ENCODE results near the gene LENG8.
A peak's percentile ranks its signal among the peaks of the same experiment; 100 is the strongest.

LENG8 gene

DNA sequence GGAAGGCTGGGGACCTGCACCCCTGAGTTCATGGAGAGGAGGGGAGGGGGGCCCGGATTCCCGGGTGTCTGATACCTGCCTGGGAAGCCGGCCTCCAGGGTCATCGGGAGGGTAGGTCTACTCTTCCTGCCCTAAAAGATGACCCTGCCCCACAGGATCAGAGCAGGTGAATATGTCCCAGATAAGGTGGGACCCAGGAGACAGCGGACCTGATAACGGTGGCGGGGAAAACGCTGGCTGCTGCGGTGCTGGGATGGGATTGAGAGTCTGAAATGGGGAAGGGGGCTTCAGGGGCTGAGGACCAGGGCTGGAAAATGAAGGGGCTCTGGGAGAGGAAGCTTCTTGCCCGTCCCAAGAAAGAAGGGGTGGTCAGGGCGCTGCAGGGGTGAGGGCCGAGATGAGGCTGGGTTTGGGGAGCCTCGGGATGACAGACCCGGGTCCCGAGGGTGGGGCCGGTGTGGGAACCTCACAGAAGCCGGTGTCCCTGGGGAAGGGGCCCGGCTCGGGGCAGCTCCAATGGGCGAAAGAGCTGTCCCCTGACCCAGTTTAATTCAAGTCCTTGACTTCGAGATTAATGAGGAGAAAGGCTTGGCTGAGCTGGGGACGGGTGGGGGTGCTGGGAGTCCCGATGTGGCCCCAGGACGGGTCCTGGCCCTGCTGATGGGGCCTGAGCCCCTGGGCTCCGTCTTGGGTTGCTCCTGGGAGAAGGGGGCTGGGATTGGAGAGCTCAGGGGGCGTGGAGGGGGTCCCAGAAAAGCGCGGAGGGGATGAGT lies 32.9 kb upstream of the LENG8 start:
- Histone ChIP-seq H3K4me3 (ENCODE audit: low read depth, low read length) (peak overlapping the region; percentile 68), H3K27me3 (ENCODE audit: control insufficient read depth, insufficient read depth, low read length) (peaks cover 34% of the 10 kb centered on the region), H3K9me3 (ENCODE audit: control insufficient read depth, insufficient read depth, low read length) (peaks cover 8% of the 10 kb centered on the region), H3K9ac (ENCODE audit: low read depth, low read length) (no peak overlapping the region; the same call in 1 of the 2 replicates), H3K27ac (ENCODE audit: low read depth, low read length) (no peak overlapping the region), H3K4me1 (ENCODE audit: control insufficient read depth, insufficient read depth, low read length) (peaks cover 21% of the 10 kb centered on the region), H3K36me3 (ENCODE audit: control insufficient read depth, insufficient read depth, low read length) (peaks cover 3% of the 10 kb centered on the region; the same call in 1 of the 2 replicates)

DNA sequence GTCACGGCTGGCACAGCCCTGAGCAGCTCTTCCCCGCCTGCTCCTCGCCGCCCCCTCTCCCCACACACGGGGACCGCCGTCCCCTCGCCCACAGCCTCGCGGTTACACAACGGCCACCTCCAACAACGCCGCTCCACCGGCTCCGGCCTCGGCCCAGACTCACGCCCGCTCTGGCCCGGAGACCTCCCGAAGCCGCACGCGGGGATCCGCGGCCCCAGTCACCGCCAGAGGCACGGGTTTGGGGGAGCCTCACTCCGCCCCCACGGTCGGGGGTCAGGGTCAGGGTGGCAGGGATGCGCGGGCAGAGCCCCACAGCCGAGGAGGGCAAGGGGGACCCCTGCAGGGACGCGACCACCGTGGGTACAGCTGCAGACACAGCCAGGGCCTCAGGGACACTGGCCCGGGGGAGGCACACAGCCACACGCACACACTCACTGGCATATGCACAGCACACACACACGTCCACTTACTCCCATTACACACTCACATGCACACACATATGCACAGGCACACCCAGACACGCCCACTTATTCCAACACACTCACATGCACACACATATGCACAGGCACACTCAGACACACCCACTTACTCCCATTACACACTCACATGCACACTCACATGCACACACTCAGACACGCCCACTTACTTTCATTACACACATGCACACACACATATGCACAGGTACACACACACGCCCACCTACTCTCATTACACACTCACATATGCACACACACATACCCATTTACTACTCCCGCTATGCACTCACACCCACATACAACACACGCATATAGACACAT lies 32.1 kb upstream of the LENG8 start:
- Histone ChIP-seq H3K4me3 (ENCODE audit: low read depth, low read length) (peak overlapping the region; percentile 68), H3K9ac (ENCODE audit: low read depth, low read length) (no peak overlapping the region)

DNA sequence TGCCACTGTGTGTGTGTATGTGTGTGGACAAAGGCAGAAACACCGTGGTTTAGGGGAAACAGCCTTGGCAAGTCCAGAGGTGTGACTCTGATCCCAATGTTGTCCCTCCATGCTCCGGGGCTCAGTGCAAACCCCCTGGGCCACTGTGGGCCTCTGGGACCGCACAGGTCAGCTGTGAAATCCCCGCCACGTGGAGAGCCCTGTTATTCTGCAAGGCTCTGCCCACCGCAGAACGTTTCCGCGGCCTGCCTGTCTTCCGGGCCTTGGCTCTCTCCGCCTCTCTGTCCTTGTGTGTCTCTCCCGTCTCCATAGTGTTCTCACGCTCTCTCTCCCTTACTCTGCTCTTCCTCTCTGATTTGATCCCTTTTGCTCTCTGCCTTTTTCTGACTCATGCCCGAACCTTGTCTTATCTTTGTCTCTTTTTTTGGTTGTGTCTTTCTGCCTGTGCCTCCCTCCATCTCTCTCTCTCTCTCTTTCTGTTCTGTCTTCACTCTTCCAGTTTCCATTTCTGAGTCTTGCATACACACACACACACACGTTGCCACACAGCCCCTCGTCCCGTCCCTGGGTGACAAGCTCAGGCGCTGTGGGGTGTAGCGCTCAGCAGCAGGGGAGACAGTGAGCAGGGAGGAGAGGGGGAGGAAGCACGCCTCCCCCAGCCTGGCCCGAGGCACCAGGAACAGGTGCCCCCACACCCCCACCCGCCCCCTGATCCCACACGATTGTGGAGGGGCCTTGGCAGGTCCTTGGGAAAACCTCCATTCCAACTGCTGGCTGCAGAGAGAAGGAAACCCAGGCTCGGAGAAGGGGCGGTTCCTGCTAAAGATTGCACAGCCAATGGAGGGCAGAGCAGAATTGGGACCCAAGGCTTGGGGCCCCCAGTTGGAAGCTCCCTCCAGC lies 30.7 kb upstream of the LENG8 start:
- peaks cover 35% of the 10 kb centered on the region for H3K4me1 ChIP-seq (ENCODE audit: control insufficient read depth, insufficient read depth, low read length)
- H3K4me3 ChIP-seq (ENCODE audit: low read depth, low read length) = no peak overlapping the region
- no peak overlapping the region for H3K9ac ChIP-seq (ENCODE audit: low read depth, low read length)

More for the DNA sequence above, 32.1 kb upstream of the LENG8 start:
- Histone ChIP-seq H3K4me1 (ENCODE audit: control insufficient read depth, insufficient read depth, low read length) (peaks cover 29% of the 10 kb centered on the region), H3K36me3 (ENCODE audit: control insufficient read depth, insufficient read depth, low read length) (peaks cover 3% of the 10 kb centered on the region; the same call in 1 of the 2 replicates), H3K9me3 (ENCODE audit: control insufficient read depth, insufficient read depth, low read length) (peaks cover 8% of the 10 kb centered on the region), H3K27ac (ENCODE audit: low read depth, low read length) (no peak overlapping the region), H3K27me3 (ENCODE audit: control insufficient read depth, insufficient read depth, low read length) (peaks cover 34% of the 10 kb centered on the region)

DNA sequence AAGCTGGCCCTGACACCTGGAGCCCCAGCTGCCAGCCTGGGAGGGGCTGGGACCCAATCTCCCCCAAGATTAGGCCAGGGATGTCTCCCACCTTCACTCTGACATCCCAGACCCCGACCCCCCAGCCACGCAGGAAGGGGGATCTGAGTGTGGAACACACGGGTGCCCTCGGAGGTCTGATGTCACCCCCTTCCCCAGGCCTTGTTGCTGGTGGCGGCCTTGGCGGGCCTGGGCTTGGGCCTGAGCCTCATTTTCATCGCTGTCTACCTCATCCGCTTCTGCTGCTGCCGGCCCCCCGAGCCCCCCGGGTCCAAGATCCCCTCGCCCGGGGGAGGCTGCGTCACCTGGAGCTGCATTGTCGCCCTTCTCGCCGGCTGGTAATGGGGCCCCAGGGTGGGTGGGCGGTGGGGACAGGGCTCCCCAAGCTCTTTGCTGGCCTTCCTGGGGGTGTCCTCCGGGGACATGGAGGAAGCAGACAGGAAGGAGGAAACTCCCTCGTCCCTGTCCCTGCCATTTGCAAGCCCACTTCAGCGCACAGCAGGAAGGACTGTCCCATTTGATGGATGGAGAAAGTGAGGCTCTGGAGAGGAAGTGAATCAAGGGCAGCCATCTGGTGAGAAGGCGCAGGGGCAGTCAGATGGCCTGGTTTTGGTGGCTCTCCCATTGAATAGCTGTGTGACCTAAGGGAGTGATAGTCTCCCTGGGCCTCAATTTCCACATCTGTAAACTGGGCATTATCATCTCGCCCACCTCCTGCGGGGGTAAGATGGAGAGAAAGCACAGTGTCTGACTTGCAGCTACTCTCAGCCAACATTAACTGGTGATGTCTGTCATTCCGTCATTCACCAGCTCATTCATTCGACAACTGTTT lies 29.8 kb upstream of the LENG8 start:
- H3K4me1 ChIP-seq (ENCODE audit: control insufficient read depth, insufficient read depth, low read length) = peaks cover 35% of the 10 kb centered on the region
- peaks cover 4% of the 10 kb centered on the region for H3K9me3 ChIP-seq (ENCODE audit: control insufficient read depth, insufficient read depth, low read length)
- H3K36me3 ChIP-seq (ENCODE audit: control insufficient read depth, insufficient read depth, low read length) = peaks cover 8% of the 10 kb centered on the region; the same call in 1 of the 2 replicates
- H3K4me3 ChIP-seq (ENCODE audit: low read depth, low read length) = 0 out of 2 replicates have a peak overlapping the region, but pooled peaks have one; percentile 65
- H3K27me3 ChIP-seq (ENCODE audit: control insufficient read depth, insufficient read depth, low read length) = peaks cover 25% of the 10 kb centered on the region
- H3K27ac ChIP-seq (ENCODE audit: low read depth, low read length) = peak overlapping the region; percentile 99
- no peak overlapping the region for H3K9ac ChIP-seq (ENCODE audit: low read depth, low read length)

More for the DNA sequence above, 30.7 kb upstream of the LENG8 start:
- peaks cover 29% of the 10 kb centered on the region for H3K27me3 ChIP-seq (ENCODE audit: control insufficient read depth, insufficient read depth, low read length)
- H3K9me3 ChIP-seq (ENCODE audit: control insufficient read depth, insufficient read depth, low read length) = peaks cover 8% of the 10 kb centered on the region
- H3K27ac ChIP-seq (ENCODE audit: low read depth, low read length) = peak overlapping the region; percentile 40
- H3K36me3 ChIP-seq (ENCODE audit: control insufficient read depth, insufficient read depth, low read length) = peaks cover 6% of the 10 kb centered on the region; the same call in 1 of the 2 replicates

DNA sequence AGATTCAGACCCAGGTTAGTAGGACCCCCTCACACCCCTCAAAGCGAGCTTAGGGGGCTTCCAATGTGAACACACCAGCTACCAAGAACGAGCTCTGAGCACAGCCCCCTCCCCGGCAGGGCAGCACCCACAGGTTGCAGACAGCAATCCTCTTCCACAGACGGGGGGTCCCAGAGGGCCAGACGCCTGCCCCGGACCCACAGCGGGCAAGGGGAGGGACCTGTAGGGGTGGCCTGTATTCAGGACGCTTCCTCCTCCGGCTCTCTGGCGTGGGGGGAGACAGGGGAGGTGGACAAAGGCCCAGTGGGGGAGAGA lies 29.0 kb upstream of the LENG8 start:
- peak overlapping the region; percentile 99 for H3K27ac ChIP-seq (ENCODE audit: low read depth, low read length)
- peaks cover 35% of the 10 kb centered on the region for H3K4me1 ChIP-seq (ENCODE audit: control insufficient read depth, insufficient read depth, low read length)
- H3K36me3 ChIP-seq (ENCODE audit: control insufficient read depth, insufficient read depth, low read length) = peaks cover 10% of the 10 kb centered on the region
- peaks cover 17% of the 10 kb centered on the region for H3K27me3 ChIP-seq (ENCODE audit: control insufficient read depth, insufficient read depth, low read length)
- no peaks in the 10 kb centered on the region for H3K9me3 ChIP-seq (ENCODE audit: control insufficient read depth, insufficient read depth, low read length)
- H3K4me3 ChIP-seq (ENCODE audit: low read depth, low read length) = peak overlapping the region; percentile 65; the same call in 1 of the 2 replicates
- peak overlapping the region; percentile 20; the same call in 1 of the 2 replicates for H3K9ac ChIP-seq (ENCODE audit: low read depth, low read length)

DNA sequence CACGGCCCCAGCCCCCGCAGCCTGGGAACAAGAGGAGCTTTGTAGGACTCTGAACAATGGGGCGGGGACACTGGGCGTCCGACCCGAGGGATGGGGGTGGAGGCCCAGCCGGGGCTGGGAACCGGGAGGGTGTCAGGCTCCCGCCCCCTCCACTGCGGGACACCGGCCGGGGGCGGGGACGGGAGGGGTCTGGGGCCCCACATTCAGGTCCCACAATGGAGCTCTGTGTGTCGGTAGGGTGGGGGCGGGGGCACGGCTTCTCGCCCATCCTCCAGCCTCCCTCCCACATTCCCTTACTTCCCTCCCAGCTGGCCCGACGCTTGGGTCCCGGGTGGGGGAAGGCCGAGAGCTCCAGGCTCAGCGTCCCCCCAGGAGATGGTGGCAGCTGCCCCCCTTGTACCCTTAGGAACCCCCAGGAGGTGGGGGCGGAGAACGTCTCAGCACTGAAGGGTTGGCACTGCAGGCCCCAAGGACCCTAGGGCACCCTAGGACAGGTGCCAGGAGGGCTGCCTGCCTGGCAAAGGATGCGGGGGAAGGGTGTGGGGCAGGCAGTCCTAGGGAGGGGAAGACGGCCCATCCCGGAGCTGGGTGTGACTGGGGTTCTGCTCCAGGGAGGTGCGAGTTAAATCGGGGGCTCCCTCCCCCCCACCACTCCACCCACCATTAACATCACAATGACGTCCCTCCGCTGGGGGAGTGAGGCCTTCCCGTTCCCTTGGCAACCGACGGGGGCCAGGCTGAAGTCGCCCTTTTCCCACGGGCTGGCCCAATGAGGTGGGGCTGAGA lies 28.4 kb upstream of the LENG8 start:
- H3K4me3 ChIP-seq (ENCODE audit: low read depth, low read length) = peak overlapping the region; percentile 65
- peak overlapping the region; percentile 99 for H3K27ac ChIP-seq (ENCODE audit: low read depth, low read length)
- peaks cover 35% of the 10 kb centered on the region for H3K4me1 ChIP-seq (ENCODE audit: control insufficient read depth, insufficient read depth, low read length)
- H3K27me3 ChIP-seq (ENCODE audit: control insufficient read depth, insufficient read depth, low read length) = peaks cover 14% of the 10 kb centered on the region
- peak overlapping the region; percentile 7; the same call in 1 of the 2 replicates for H3K9ac ChIP-seq (ENCODE audit: low read depth, low read length)
- H3K36me3 ChIP-seq (ENCODE audit: control insufficient read depth, insufficient read depth, low read length) = peaks cover 10% of the 10 kb centered on the region
- no peaks in the 10 kb centered on the region for H3K9me3 ChIP-seq (ENCODE audit: control insufficient read depth, insufficient read depth, low read length)

DNA sequence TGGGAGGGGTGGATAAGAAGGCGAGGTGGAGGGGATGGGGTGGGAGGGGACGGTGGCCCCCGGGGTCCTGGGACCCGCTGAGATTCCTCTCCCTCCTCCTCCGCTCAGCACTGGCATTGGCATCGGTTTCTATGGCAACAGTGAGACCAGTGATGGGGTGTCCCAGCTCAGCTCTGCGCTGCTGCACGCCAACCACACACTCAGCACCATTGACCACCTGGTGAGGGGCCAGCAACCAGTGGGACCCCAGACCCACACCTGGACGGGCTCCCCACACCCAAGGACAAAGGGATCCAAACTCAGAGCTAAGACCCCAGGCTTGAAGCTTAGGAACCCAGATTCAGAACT lies 27.9 kb upstream of the LENG8 start:
- Histone ChIP-seq H3K27ac (ENCODE audit: low read depth, low read length) (peak overlapping the region; percentile 99), H3K9ac (ENCODE audit: low read depth, low read length) (no peak overlapping the region), H3K9me3 (ENCODE audit: control insufficient read depth, insufficient read depth, low read length) (no peaks in the 10 kb centered on the region), H3K4me1 (ENCODE audit: control insufficient read depth, insufficient read depth, low read length) (peaks cover 35% of the 10 kb centered on the region), H3K36me3 (ENCODE audit: control insufficient read depth, insufficient read depth, low read length) (peaks cover 12% of the 10 kb centered on the region), H3K4me3 (ENCODE audit: low read depth, low read length) (peak overlapping the region; percentile 24; the same call in 1 of the 2 replicates), H3K27me3 (ENCODE audit: control insufficient read depth, insufficient read depth, low read length) (peaks cover 8% of the 10 kb centered on the region)

DNA sequence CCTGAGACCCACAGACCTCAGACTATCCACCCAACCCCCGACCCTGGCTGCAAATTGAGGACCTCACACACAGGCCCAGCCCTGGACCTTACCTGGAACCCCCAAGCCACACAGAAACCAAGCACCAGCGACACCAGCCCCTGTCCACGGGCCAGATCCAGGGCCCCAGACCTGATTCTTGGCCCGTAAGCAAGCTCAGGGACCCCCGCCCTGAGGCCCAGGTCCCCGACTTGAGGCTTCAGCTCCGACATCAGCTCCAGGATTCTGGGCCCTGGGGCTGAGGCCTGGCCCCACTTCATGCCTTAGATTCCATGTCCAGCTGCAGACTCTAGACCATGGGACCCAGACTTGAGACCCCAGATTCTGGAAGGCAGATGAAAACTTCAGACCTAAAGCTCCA lies 27.5 kb upstream of the LENG8 start:
- H3K4me3 ChIP-seq (ENCODE audit: low read depth, low read length) = peak overlapping the region; percentile 24; the same call in 1 of the 2 replicates
- peaks cover 35% of the 10 kb centered on the region for H3K4me1 ChIP-seq (ENCODE audit: control insufficient read depth, insufficient read depth, low read length)
- no peak overlapping the region for H3K9ac ChIP-seq (ENCODE audit: low read depth, low read length)

DNA sequence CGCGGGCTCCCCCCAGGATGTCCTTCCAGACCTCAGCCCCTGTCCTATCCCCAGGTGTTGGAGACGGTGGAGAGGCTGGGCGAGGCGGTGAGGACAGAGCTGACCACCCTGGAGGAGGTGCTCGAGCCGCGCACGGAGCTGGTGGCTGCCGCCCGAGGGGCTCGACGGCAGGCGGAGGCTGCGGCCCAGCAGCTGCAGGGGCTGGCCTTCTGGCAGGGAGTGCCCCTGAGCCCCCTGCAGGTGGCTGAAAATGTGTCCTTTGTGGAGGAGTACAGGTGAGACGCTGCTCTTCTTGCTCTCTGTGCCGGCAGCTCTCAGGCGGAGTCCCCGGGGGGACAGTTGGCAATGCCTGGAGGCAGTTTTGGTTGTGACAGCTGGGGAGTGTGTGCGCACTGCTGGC lies 26.9 kb upstream of the LENG8 start:
- Histone ChIP-seq H3K4me3 (ENCODE audit: low read depth, low read length) (no peak overlapping the region), H3K27me3 (ENCODE audit: control insufficient read depth, insufficient read depth, low read length) (no peaks in the 10 kb centered on the region), H3K9me3 (ENCODE audit: control insufficient read depth, insufficient read depth, low read length) (no peaks in the 10 kb centered on the region), H3K9ac (ENCODE audit: low read depth, low read length) (no peak overlapping the region), H3K27ac (ENCODE audit: low read depth, low read length) (no peak overlapping the region), H3K4me1 (ENCODE audit: control insufficient read depth, insufficient read depth, low read length) (peaks cover 35% of the 10 kb centered on the region), H3K36me3 (ENCODE audit: control insufficient read depth, insufficient read depth, low read length) (peaks cover 14% of the 10 kb centered on the region)

More for the DNA sequence above, 27.5 kb upstream of the LENG8 start:
- Histone ChIP-seq H3K36me3 (ENCODE audit: control insufficient read depth, insufficient read depth, low read length) (peaks cover 12% of the 10 kb centered on the region), H3K9me3 (ENCODE audit: control insufficient read depth, insufficient read depth, low read length) (no peaks in the 10 kb centered on the region), H3K27me3 (ENCODE audit: control insufficient read depth, insufficient read depth, low read length) (peaks cover 5% of the 10 kb centered on the region; the same call in 1 of the 2 replicates), H3K27ac (ENCODE audit: low read depth, low read length) (peak overlapping the region; percentile 99)
